ENCODE data around the gene DCC.
A peak's percentile ranks its signal among the peaks of the same experiment; 100 is the strongest.

The DCC gene

DNA sequence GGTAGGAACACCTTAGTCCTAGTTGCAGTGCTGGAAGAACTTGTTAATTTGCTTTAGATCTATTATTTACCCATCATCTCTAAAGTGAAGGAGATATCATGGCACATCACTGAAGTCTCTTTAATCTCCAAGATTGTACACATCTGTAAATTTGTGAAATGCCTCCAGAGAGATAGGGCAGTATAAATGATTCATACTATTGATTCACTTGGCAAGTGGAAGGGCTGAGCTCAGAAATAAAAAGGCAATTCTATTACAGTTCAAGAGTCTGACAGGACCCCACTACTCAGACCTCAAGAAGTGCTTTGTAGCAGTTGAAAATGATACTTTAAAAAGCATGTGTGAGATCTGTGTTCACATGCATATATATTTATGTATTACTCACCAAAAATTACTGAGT lies 489.3 kb downstream of the DCC start:
- DNase-seq: no peak

- DNase-seq: no peak
Observed at GRCh38 chr18:52829876-52830405, 489.9 kb downstream of the DCC start.

GRCh38 chr18:52844323-52844722 lies 504.3 kb downstream of the DCC start:
- no peak for DNase-seq

- DNase-seq: no peak
Observed at GRCh38 chr18:52845036-52845435, 505.0 kb downstream of the DCC start.

- no peak for DNase-seq
Observed at GRCh38 chr18:52850031-52850560, 510.1 kb downstream of the DCC start.

DNA sequence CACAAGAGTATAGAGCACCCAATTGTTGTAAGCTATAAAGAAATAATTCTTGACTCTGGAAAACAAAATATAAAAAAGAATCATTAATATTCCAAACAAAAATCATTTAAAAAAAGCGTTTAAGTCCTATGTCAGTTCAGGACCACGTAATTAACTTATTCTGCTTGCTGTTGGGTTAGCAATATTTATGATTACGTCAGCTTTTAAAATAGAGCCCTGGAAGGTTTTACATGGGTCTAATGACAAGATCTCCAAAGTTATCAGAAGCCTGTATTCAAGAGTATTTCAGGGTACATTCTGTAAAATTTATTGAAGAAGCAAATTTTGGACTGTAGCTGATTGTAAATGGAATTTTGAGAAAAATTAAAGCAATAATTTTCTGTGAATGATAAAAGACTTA lies 521.6 kb downstream of the DCC start:
- DNase-seq: no peak

GRCh38 chr18:52869349-52869923 lies 529.4 kb downstream of the DCC start:
- DNase-seq: no peak

GRCh38 chr18:52869942-52870907 lies 530.2 kb downstream of the DCC start:
- no peak for DNase-seq

GRCh38 chr18:52874774-52875173 lies 534.8 kb downstream of the DCC start:
- DNase-seq: no peak

DNA sequence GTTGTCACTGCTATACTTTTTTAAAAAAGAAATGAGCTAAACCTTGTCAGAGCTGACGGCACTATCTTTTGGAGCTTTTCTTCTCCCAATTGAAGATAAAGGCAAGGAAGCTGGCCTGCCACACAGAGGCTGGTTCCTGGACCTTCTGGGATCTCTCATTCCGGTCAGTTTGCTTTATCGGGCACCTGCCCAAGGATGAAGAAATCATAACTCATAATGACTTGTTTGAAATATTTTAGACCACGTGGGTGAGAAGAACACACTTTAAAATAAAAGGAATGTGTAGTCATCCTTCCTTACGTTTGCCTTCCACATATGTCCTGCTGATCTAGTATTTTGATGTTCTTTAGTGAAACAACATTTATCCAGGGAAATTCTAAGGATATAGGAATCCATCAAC lies 535.7 kb downstream of the DCC start:
- DNase-seq: no peak

DNA sequence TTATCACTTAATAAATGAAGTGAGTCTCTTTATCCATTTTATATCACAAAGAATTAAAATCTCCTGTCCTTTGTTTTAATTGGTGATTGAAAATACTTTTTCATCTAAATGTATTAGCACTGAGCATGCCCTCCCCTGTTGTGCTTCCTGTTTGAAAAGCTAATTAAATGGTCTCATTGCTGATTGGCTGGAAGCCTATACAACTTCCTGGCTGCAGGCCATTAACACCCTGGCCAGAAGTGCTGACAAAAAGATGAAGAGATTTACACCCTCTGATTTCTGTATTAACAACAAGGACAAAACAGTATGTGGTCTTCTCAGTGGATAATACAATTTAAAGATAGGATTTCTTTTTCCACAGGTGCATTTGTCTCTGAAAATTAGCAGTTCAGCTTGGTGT lies 548.0 kb downstream of the DCC start:
- no peak for DNase-seq

DNA sequence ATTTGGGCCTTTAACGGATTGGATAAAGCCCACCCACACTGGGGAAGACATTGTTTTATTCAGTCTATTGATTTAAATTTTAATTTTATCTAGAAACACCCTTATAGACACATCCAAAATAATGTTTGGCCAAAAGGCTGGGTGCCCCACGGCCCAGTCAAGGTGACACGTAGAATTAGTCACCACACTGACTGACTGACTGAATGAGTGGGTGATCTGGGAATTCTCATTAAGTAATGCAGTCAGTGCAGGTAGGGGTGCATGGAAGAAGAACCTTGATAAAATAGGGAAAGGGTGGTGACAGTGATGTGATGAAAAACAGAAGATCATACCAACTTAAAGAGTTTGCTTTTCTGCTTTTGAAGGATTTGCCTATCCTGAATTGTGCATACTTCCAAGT lies 554.8 kb downstream of the DCC start:
- no peak for DNase-seq

GRCh38 chr18:52897611-52898484 lies 557.9 kb downstream of the DCC start:
- DNase-seq: no peak

- DNase-seq: no peak
Observed at GRCh38 chr18:52898485-52899058, 558.6 kb downstream of the DCC start.

- DNase-seq: no peak
Observed at GRCh38 chr18:52902188-52902587, 562.2 kb downstream of the DCC start.

GRCh38 chr18:52903857-52904256 lies 563.9 kb downstream of the DCC start:
- peak; percentile 27 to 37 for DNase-seq

DNA sequence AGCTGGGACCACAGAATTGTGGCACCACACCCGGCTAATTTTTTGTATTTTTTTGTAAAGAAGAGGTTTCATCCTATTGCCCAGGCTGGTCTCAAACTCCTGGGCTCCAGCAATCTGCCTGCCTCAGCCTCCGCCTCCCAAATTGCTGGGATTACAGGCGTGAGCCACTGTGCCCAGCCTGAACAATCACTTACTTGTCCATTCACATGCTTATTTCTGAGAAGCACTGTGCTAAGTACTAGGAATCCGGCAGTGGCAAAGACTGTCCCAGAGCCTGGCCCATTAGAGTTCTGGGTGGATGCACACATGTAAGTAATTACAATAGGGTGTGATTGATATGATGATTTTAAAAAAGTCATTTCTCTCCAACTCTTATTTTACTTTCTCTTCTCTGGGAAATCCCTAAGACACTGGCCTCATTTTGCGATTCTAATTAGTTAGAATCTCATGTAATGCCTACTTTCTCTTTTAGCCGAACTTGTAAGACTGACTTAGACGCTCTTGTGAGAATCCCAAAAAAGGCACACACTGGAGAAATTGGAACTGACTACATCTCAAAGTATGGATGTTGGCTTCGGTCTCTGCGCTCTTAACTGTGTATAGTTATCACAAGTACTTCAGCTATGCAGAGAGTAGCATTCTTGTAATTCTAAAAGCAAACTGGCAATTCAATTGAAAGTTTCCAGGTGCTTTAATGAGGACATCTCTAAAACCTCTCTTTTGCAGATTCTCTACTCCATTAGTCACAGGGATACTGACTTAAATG lies 567.7 kb downstream of the DCC start:
- no peak for DNase-seq

- DNase-seq: no peak
Observed at GRCh38 chr18:52914148-52914547, 574.2 kb downstream of the DCC start.

DNA sequence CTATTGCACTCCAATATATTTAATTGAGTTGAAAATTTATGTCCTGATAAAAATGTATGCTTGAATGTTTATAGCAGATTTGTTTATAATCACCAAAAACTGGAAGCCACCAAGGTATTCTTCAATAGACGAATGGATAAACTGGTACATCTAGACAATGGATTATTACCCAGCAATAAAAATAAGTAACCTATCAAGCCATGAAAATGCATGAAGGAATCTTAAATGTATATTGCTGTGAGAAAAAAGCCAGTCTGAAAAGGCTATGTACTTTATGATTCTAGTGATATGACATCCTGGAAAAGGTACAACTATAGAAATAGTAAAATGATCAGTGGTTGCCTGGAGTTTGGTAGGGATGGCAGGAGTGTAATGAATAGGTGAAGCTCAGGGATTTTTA lies 580.7 kb downstream of the DCC start:
- DNase-seq: no peak

GRCh38 chr18:52933356-52933755 lies 593.4 kb downstream of the DCC start:
- no peak for DNase-seq

DNA sequence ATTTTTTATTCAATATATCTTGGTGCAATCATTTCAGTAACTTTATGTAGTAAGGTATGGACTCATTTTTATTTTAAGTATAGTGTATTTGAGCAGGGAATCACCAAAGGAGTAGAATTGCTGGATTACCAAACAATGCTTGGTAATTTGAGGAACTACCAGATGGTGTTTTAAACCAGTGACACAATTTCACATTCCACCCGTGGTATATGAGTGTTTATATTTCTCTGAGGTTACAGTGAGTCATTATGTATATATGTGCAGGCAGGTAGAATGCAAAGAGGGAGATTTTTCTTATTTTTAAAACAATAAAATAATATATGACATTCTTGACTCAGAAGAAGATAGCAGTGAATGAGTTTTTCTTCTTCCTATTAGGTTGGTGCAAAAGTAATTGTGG lies 596.9 kb downstream of the DCC start:
- no peak for DNase-seq

GRCh38 chr18:52937840-52938239 lies 597.8 kb downstream of the DCC start:
- DNase-seq: no peak
